GM23338 (cell line): ENCODE data around the gene PLCG2. TPM values are rescaled to one million over a fixed set of nuclear protein-coding genes. Genes with fewer than 3 reads are reported as not detected.
A peak's percentile ranks its signal among the peaks of the same experiment; 100 is the strongest.

Experiments used
- ATAC-seq: fragments of 200-7000 bp; cut with Tn5 transposase; 3 replicates; pipeline ENCODE4 v1.9.1; 2020
- DNase-seq: peaks from one replicate; pipeline ENCODE4 v3.0.0-alpha.2; 2015; ENCODE audit warnings: low spot score
- H2AFZ ChIP-seq: fragments of 200-600 bp; sonication (generic); 2 replicates; pipeline ENCODE4 v1.8.0; 2016; ENCODE audit warnings: antibody characterized with exemption, mild to moderate bottlenecking, moderate library complexity
- H3F3A ChIP-seq: fragments of 200-600 bp; sonication (generic); replicated peaks from 2 replicates; pipeline ENCODE4 v1.8.0; 2017; ENCODE audit warnings: antibody characterized with exemption, mixed run types, low read depth
- H3K27ac ChIP-seq: fragments of 200-600 bp; sonication (generic); 2 replicates; pipeline ENCODE4 v1.6.1; 2016; ENCODE audit warnings: low read depth
- H3K27me3 ChIP-seq: fragments of 200-600 bp; sonication (generic); 2 replicates; pipeline ENCODE4 v1.8.0; 2016; ENCODE audit warnings: mild to moderate bottlenecking, mixed run types, moderate library complexity; ENCODE audit not compliant: insufficient read depth
- H3K36me3 ChIP-seq: fragments of 200-600 bp; sonication (generic); 2 replicates; pipeline ENCODE4 v1.8.0; 2016; ENCODE audit warnings: mild to moderate bottlenecking; ENCODE audit not compliant: insufficient read depth
- H3K4me1 ChIP-seq: fragments of 200-600 bp; sonication (generic); 2 replicates; pipeline ENCODE4 v1.8.0; 2016; ENCODE audit warnings: mild to moderate bottlenecking, moderate library complexity; ENCODE audit not compliant: insufficient read depth
- H3K4me2 ChIP-seq: fragments of 200-600 bp; sonication (generic); 2 replicates; pipeline ENCODE4 v1.7.1; 2017; ENCODE audit warnings: mixed run types
- H3K4me3 ChIP-seq: fragments of 200-600 bp; sonication (generic); 2 replicates; pipeline ENCODE4 v1.6.1; 2016; ENCODE audit warnings: mixed run types
- H3K79me2 ChIP-seq: fragments of 200-600 bp; sonication (generic); replicated peaks from 2 replicates; pipeline ENCODE4 v1.8.0; 2017; ENCODE audit warnings: mild to moderate bottlenecking; ENCODE audit not compliant: insufficient read depth
- H3K9me2 ChIP-seq: fragments of 200-600 bp; sonication (generic); 2 replicates; pipeline ENCODE4 v1.8.0; 2017; ENCODE audit not compliant: insufficient read depth
- H4K20me1 ChIP-seq: fragments of 200-600 bp; sonication (generic); replicated peaks from 2 replicates; pipeline ENCODE4 v1.8.0; 2017; ENCODE audit warnings: mild to moderate bottlenecking; ENCODE audit not compliant: insufficient read depth
- H3K27ac Mint-ChIP-seq: 2 replicates; pipeline ENCODE4 v1.8.0; 2020; ENCODE audit warnings: inconsistent platforms, mild to moderate bottlenecking, moderate library complexity, mixed read lengths
- H3K27me3 Mint-ChIP-seq: 3 replicates; pipeline ENCODE4 v1.8.0; 2022; ENCODE audit warnings: low read depth, mild to moderate bottlenecking, moderate library complexity, mixed read lengths, inconsistent platforms; ENCODE audit not compliant: insufficient read depth, poor library complexity
- H3K36me3 Mint-ChIP-seq: 3 replicates; pipeline ENCODE4 v1.8.0; 2021; ENCODE audit warnings: low read depth, mild to moderate bottlenecking, inconsistent platforms, moderate library complexity, mixed read lengths
- H3K4me1 Mint-ChIP-seq: 3 replicates; pipeline ENCODE4 v1.8.0; 2020; ENCODE audit warnings: mild to moderate bottlenecking, inconsistent platforms, mixed read lengths
- H3K4me3 Mint-ChIP-seq: 3 replicates; pipeline ENCODE4 v1.8.0; 2021; ENCODE audit warnings: moderate library complexity, mild to moderate bottlenecking, inconsistent platforms, mixed read lengths
- H3K9me3 Mint-ChIP-seq: 3 replicates; pipeline ENCODE4 v1.8.0; 2020; ENCODE audit warnings: moderate library complexity, mild to moderate bottlenecking, inconsistent platforms, mixed read lengths
- CREB1 ChIP-seq: fragments of 250-450 bp; sonication (Bioruptor Pico); IDR thresholded peaks from 2 replicates; pipeline ENCODE4 v1.5.0; 2020; ENCODE audit warnings: low read depth, mild to moderate bottlenecking, moderate library complexity
- CTCF ChIP-seq, 2 experiments: fragments of 200-600 bp in 1 of 2; sonication (generic) in 1 of 2; conservative IDR thresholded peaks; 2 replicates each; pipeline versions ENCODE4 v1.5.1 to v1.6.1; 2016 to 2017; ENCODE audit warnings: antibody characterized with exemption in 2 of 2, low read depth in 2 of 2, mild to moderate bottlenecking in 2 of 2, moderate library complexity in 1 of 2
- ETS1 ChIP-seq: IDR thresholded peaks from 2 replicates; pipeline ENCODE4 v1.6.1; 2016; ENCODE audit warnings: antibody characterized with exemption
- EZH2 ChIP-seq: fragments of 200-600 bp; sonication (generic); IDR thresholded peaks from one replicate; pipeline ENCODE4 v1.8.0; 2017; ENCODE audit warnings: antibody characterized with exemption, mild to moderate bottlenecking, low read depth; ENCODE audit not compliant: unreplicated experiment
- EZH2phosphoT487 ChIP-seq: fragments of 200-600 bp; sonication (generic); IDR thresholded peaks from one replicate; pipeline ENCODE4 v1.8.1; 2018; ENCODE audit warnings: antibody characterized with exemption; ENCODE audit not compliant: unreplicated experiment
- JUNB ChIP-seq: IDR thresholded peaks from one replicate; pipeline ENCODE4 v1.6.1; 2016; ENCODE audit warnings: antibody characterized with exemption; ENCODE audit not compliant: unreplicated experiment
- NANOG ChIP-seq: IDR thresholded peaks from 2 replicates; pipeline ENCODE4 v1.6.1; 2016; ENCODE audit warnings: antibody characterized with exemption, borderline replicate concordance
- POLR2AphosphoS5 ChIP-seq: IDR thresholded peaks from 2 replicates; pipeline ENCODE4 v1.6.1; 2016; ENCODE audit warnings: antibody characterized with exemption, low read depth
- STAT1 ChIP-seq: IDR thresholded peaks from one replicate; pipeline ENCODE4 v1.6.1; 2016; ENCODE audit warnings: antibody characterized with exemption; ENCODE audit not compliant: unreplicated experiment
- ZNF114 ChIP-seq: fragments of 250-450 bp; sonication (Bioruptor Pico); IDR thresholded peaks from 2 replicates; pipeline ENCODE4 v1.5.0; 2020; ENCODE audit warnings: mild to moderate bottlenecking, moderate library complexity
- ZNF331 ChIP-seq: fragments of 250-450 bp; sonication (Bioruptor Pico); IDR thresholded peaks from 2 replicates; pipeline ENCODE4 v1.5.0; 2020; ENCODE audit warnings: low read depth, mild to moderate bottlenecking, moderate library complexity
- ZNF462 ChIP-seq: fragments of 250-450 bp; sonication (Bioruptor Pico); IDR thresholded peaks from 2 replicates; pipeline ENCODE4 v1.5.0; 2020; ENCODE audit warnings: mild to moderate bottlenecking, moderate library complexity
- polyA plus RNA-seq: library from polyadenylated mRNA; unstranded; fragments of >200 nt; fragmentation: Nextera tagmentation; extraction: Ambion mirVana; gene quantifications from 2 replicates; pipeline ENCODE4 v1.2.1, GENCODE V29; 2016
- total RNA-seq: library from RNA; depleted of rRNA; stranded (reverse); fragments of >200 nt; shearing (Covaris generic); gene quantifications from 2 replicates; pipeline ENCODE4 v1.2.3, GENCODE V29; 2014
- TF ChIP-seq, protein P1 (sequence below): IDR thresholded peaks from one replicate; pipeline ENCODE4 v1.6.1; 2018; ENCODE audit warnings: antibody characterized with exemption; ENCODE audit not compliant: unreplicated experiment

Gene PLCG2
- total and polyA plus RNA-seq, 2 experiments from 2014 or later = 2.4 to 5.9 TPM

GRCh38 chr16:81745704-81746558 is 33.2 kb upstream of the PLCG2 start:
- H3K4me1 ChIP-seq = peaks cover 14% of the 10 kb centered on the region; the same call in 1 of the 2 replicates
- H3K4me3 ChIP-seq = peak overlapping the region; percentile 60
- H3K4me3 Mint-ChIP-seq = peak overlapping the region; percentile 79
- TF ChIP-seq CTCF (conservative IDR thresholded peaks at IDR 0.05; ENCODE audit: low read depth in 2 of 2) (0 out of 4 replicates have a peak, but pooled peaks of 1 of the 2 experiments have one; percentile 9), CREB1 (CRISPR knock-in tag) (no peak), ZNF462 (CRISPR knock-in tag) (no peak), NANOG (no peak), ETS1 (peak; percentile 92), ZNF114 (CRISPR knock-in tag) (no peak), EZH2phosphoT487 (no peak), STAT1 (no peak), ZNF331 (CRISPR knock-in tag) (no peak), EZH2 (no peak), JUNB (no peak), POLR2AphosphoS5 (peak; percentile 57; the same call in 1 of the 2 replicates)
- TF ChIP-seq, protein P1, sequence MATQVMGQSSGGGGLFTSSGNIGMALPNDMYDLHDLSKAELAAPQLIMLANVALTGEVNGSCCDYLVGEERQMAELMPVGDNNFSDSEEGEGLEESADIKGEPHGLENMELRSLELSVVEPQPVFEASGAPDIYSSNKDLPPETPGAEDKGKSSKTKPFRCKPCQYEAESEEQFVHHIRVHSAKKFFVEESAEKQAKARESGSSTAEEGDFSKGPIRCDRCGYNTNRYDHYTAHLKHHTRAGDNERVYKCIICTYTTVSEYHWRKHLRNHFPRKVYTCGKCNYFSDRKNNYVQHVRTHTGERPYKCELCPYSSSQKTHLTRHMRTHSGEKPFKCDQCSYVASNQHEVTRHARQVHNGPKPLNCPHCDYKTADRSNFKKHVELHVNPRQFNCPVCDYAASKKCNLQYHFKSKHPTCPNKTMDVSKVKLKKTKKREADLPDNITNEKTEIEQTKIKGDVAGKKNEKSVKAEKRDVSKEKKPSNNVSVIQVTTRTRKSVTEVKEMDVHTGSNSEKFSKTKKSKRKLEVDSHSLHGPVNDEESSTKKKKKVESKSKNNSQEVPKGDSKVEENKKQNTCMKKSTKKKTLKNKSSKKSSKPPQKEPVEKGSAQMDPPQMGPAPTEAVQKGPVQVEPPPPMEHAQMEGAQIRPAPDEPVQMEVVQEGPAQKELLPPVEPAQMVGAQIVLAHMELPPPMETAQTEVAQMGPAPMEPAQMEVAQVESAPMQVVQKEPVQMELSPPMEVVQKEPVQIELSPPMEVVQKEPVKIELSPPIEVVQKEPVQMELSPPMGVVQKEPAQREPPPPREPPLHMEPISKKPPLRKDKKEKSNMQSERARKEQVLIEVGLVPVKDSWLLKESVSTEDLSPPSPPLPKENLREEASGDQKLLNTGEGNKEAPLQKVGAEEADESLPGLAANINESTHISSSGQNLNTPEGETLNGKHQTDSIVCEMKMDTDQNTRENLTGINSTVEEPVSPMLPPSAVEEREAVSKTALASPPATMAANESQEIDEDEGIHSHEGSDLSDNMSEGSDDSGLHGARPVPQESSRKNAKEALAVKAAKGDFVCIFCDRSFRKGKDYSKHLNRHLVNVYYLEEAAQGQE = no peak
- H4K20me1 ChIP-seq = no peaks in the 10 kb centered on the region; the same call in 1 of the 2 replicates
- no peaks in the 10 kb centered on the region for H3K9me3 Mint-ChIP-seq
- H3K79me2 ChIP-seq = no peaks in the 10 kb centered on the region
- H3K4me2 ChIP-seq = peak overlapping the region; percentile 82
- H3K4me1 Mint-ChIP-seq = peaks cover 18% of the 10 kb centered on the region; the same call in 2 of the 3 replicates
- H2AFZ ChIP-seq = peak overlapping the region; percentile 98
- H3F3A ChIP-seq = no peaks in the 10 kb centered on the region
- peak overlapping the region; percentile 59 for H3K27ac Mint-ChIP-seq
- no peaks in the 10 kb centered on the region; the same call in 1 of the 2 replicates for H3K9me2 ChIP-seq
- H3K27me3 ChIP-seq = no peaks in the 10 kb centered on the region
- no peaks in the 10 kb centered on the region for H3K36me3 ChIP-seq
- DNase-seq (peak; percentile 80), ATAC-seq (peak; percentile 91)
- peaks cover 5% of the 10 kb centered on the region for H3K27me3 Mint-ChIP-seq
- H3K36me3 Mint-ChIP-seq = no peaks in the 10 kb centered on the region
- no peak overlapping the region for H3K27ac ChIP-seq
